Lung (tissue), 12 donors: ENCODE results near the gene OPRM1. TPM values are rescaled to one million over a fixed set of nuclear protein-coding genes. Genes with fewer than 3 reads are reported as not detected.

ENCODE experiments used
- ATAC-seq: fragments of 200-7000 bp; cut with Tn5 transposase; one replicate; pipeline ENCODE4 v1.9.1; 2020; ENCODE audit warnings: moderate number of reproducible peaks; ENCODE audit not compliant: insufficient read depth, low FRiP score
- DNase-seq, 3 donors: peaks; one replicate each; pipeline ENCODE4 v3.0.0-alpha.2; 2013 to 2017
- H3K27ac ChIP-seq, 2 donors: one replicate each; pipeline ENCODE4 v1.5.1; 2013; ENCODE audit warnings: mild to moderate bottlenecking in 2 of 2, moderate library complexity in 2 of 2, control low read depth in 1 of 2, inconsistent platforms in 1 of 2, low read depth in 1 of 2, low read length in 1 of 2
- H3K27me3 ChIP-seq, 3 donors: one replicate each; pipeline ENCODE4 v1.5.1; 2013; ENCODE audit warnings: low read length in 2 of 3; ENCODE audit not compliant: control insufficient read depth in 3 of 3, insufficient read depth in 3 of 3
- H3K36me3 ChIP-seq, 4 donors: one replicate each; pipeline ENCODE4 v1.5.1; 2013; ENCODE audit warnings: low read length in 4 of 4, mild to moderate bottlenecking in 1 of 4, moderate library complexity in 1 of 4; ENCODE audit not compliant: control insufficient read depth in 4 of 4, insufficient read depth in 4 of 4
- H3K4me1 ChIP-seq, 5 donors: one replicate each; pipeline ENCODE4 v1.5.1; 2013; ENCODE audit warnings: low read length in 5 of 5, mild to moderate bottlenecking in 2 of 5, moderate library complexity in 1 of 5; ENCODE audit not compliant: control insufficient read depth in 5 of 5, insufficient read depth in 5 of 5
- H3K4me3 ChIP-seq: one replicate; pipeline ENCODE4 v1.5.1; 2013; ENCODE audit warnings: mild to moderate bottlenecking, control low read depth, moderate library complexity
- H3K9ac ChIP-seq, 2 donors: one replicate each; pipeline ENCODE4 v1.5.1; 2013; ENCODE audit warnings: low read length in 2 of 2, control low read depth in 1 of 2; ENCODE audit not compliant: insufficient read depth in 1 of 2
- H3K9me3 ChIP-seq, 4 donors: one replicate each; pipeline ENCODE4 v1.5.1; 2013; ENCODE audit warnings: low read length in 3 of 4, mild to moderate bottlenecking in 1 of 4, moderate library complexity in 1 of 4; ENCODE audit not compliant: control insufficient read depth in 4 of 4, insufficient read depth in 3 of 4
- WGBS, 2 donors: extraction: QIAGEN DNeasy Blood & Tissue Kit; methylation state at CpG; one replicate each; pipeline ENCODE4 v1.1.7; 2013; 5-methylcytosine and 5-hydroxymethylcytosine counted together
- polyA plus RNA-seq, 2 donors: library from polyadenylated mRNA; stranded (reverse); fragments of 200-250 nt; gene quantifications; one replicate each; pipeline ENCODE4 v1.2.1, GENCODE V29; 2013
- total RNA-seq, 2 donors: library from RNA; depleted of rRNA in 1 of 2; stranded (reverse); fragments of >200 nt in 1 of 2; gene quantifications; one replicate each; pipeline ENCODE4 v1.2.1, GENCODE V29; 2014 to 2021
- TF ChIP-seq, protein P1 (sequence below): IDR thresholded peaks from 2 replicates; pipeline ENCODE4 v1.5.1; 2012; ENCODE audit warnings: mild to moderate bottlenecking; ENCODE audit errors: control extremely low read depth, extremely low read depth
- donor health status: control.
- donor health status: control.
- donor health status: Bipolar disorder and iron deficiency.
- donor health status: healthy.
- donor health status: DM: yes; HTN: yes; CAD: no.

Gene OPRM1
- total and polyA plus RNA-seq, 4 donors = not detected

DNA sequence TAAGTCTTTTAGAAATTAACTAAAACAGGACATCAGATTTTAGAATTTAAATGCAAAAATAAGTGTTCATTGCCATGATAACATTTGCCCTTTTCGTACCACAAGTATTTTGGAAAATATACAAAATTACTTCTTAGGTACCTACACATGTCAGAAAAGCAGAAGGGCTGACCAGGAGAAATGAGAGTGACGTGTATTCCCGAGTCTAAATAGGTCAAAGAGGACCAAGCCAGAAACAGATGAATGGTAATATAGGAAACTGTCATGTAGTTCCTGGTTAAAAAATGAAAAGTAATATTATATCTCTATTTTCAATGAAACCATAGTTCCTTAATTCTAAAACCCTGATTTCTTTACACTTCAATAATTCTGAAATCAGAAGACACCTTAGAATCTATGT is 191.4 kb downstream of the OPRM1 start:
- Histone ChIP-seq H3K4me3 (no peak overlapping the region), H3K9ac (no peak overlapping the region), H3K27ac (no peak overlapping the region), H3K36me3 (no peaks in the 10 kb centered on the region), H3K4me1 (no peaks in the 10 kb centered on the region), H3K27me3 (no peaks in the 10 kb centered on the region), H3K9me3 (no peaks in the 10 kb centered on the region)
- ATAC-seq = no peak
- 80 to 91% methylated on average over 3 of the region's 3 CpGs for WGBS, 2 donors
- DNase-seq = no peak
- TF ChIP-seq, protein P1, sequence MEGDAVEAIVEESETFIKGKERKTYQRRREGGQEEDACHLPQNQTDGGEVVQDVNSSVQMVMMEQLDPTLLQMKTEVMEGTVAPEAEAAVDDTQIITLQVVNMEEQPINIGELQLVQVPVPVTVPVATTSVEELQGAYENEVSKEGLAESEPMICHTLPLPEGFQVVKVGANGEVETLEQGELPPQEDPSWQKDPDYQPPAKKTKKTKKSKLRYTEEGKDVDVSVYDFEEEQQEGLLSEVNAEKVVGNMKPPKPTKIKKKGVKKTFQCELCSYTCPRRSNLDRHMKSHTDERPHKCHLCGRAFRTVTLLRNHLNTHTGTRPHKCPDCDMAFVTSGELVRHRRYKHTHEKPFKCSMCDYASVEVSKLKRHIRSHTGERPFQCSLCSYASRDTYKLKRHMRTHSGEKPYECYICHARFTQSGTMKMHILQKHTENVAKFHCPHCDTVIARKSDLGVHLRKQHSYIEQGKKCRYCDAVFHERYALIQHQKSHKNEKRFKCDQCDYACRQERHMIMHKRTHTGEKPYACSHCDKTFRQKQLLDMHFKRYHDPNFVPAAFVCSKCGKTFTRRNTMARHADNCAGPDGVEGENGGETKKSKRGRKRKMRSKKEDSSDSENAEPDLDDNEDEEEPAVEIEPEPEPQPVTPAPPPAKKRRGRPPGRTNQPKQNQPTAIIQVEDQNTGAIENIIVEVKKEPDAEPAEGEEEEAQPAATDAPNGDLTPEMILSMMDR = no peak

DNA sequence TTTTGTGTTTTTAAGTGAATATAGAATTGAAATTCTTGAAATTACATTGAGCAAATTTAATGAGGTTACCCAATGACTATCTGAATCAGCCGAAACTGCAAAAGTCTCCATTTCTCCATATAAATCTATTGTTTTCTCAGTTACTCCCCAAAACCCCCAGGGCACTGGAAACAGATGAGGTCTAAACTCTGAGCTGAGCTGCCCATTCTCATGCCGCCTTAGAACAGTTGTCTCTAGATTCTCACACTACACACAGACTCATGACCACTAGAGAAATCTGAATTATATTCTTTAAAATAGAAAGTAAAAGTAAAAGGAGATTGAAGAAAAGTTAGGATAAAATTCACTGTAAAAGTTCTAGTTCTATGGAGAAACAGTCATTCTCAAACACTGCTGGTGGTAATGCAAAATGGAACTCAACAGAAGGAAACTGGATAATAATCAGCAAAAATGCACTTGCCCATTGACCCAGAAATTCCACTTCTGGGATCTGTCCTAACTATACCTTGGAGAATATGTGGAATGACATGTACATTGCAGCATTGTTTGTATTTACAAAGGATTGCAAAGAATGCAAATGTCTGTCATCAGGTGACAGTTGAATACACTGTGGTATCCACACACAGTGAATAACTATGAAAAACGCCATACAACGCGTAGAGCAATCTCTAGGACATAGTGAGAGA is 192.0 kb downstream of the OPRM1 start:
- TF ChIP-seq, protein P1 = no peak
- no peaks in the 10 kb centered on the region for H3K36me3 ChIP-seq
- ATAC-seq (no peak), DNase-seq (no peak)
- H3K9me3 ChIP-seq = no peaks in the 10 kb centered on the region
- 92 to 96% methylated on average over 5 of the region's 5 CpGs for WGBS, 2 donors
- no peak overlapping the region for H3K27ac ChIP-seq
- no peaks in the 10 kb centered on the region for H3K27me3 ChIP-seq
- no peak overlapping the region for H3K9ac ChIP-seq
- H3K4me1 ChIP-seq = no peaks in the 10 kb centered on the region
- H3K4me3 ChIP-seq = no peak overlapping the region

DNA sequence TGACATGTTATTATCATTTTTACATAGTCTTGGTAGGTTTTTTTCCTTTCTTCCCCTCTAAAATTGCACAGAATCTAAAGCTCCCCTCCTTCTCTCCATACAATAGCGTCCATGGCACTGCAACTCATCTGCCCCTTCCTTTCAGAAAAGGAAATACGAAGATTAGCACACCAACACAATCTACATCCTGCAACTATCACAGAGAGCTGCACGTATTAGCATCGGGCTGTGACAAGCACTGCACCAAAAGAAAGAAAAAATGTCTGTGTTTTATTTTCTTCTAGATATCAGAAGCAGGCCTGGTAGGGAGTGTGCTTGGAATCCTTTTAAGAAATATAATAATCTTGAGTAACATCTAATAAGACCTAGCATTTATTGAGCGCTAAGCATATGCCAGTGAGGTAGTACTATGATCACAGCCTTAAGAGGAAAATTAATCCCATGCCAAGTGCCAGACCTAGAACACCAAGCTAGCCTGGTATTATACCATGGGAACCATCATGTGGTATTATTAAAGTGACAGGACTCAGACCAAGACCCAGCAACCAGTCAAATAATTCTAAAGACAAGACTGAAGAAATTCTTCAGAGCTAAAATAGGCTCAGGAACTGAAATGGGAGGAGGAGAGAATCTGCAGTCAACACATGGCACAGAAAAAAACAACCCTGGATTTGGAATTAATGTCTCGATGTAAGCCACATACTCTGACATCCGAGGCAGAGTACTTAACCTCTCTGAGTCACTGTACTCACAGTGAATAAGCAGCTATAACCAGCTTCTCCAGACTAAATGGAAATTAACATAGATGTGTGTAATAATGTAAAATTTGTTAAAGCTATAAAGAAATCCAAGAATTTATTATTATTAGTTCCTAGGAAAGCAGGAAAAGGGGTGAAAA is 193.2 kb downstream of the OPRM1 start:
- no peak for ATAC-seq
- no peak for DNase-seq
- no peaks in the 10 kb centered on the region for H3K36me3 ChIP-seq
- no peaks in the 10 kb centered on the region for H3K27me3 ChIP-seq
- H3K27ac ChIP-seq = no peak overlapping the region
- no peaks in the 10 kb centered on the region for H3K9me3 ChIP-seq
- H3K9ac ChIP-seq = no peak overlapping the region
- TF ChIP-seq, protein P1 = no peak
- no peak overlapping the region for H3K4me3 ChIP-seq
- no peaks in the 10 kb centered on the region for H3K4me1 ChIP-seq
- WGBS, 2 donors = 62 to 68% methylated on average over 7 of the region's 7 CpGs
